GM18873 (cell line): ENCODE data around the gene PRKCZ.

Experiments used
- ATAC-seq: cut with Tn5 transposase; IDR thresholded peaks from one replicate; pipeline ENCODE4 v1.9.1; 2021; ENCODE audit warnings: mild to moderate bottlenecking, moderate library complexity, moderate number of reproducible peaks; ENCODE audit not compliant: unreplicated experiment, low FRiP score

The PRKCZ gene

DNA sequence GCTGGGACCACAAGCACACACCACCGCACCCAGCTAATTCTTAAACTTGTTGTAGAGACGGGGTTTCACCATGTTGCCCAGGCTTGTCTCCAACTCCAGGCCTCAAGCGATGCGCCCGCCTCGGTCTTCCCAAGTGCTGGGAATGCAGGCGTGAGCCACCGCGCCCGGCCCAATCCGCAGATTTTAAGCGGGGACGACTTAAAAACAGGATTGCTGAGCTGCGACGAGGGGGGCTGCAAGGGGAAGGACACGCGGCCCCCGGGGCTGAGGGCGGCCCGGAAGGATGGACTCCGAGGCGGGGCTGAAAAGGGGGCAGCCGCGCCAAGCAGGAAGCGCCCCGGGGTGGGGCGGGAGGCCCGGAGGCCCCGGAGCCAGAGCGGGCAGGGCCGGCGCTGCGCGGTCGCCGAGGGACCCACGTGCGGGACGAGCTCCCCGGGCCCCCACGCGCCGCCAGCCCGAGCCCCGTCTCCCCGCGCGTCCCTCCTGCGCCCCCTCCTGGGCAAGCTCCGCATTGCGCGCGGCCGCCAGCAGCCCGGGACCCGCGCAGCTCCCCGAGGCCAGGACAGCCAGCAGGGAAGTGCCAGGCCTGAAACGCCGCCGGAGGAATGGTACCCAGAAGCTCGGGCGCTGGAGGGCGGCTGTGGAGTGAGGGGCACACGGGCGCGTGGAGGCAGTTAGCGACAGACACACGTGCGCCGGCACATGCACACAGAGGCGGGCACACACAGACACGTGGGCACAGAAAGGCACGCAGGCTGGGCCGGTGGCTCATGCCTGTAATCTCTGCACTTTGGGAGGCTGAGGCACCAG lies 5.5 kb upstream of the PRKCZ start:
- no peak for ATAC-seq

DNA sequence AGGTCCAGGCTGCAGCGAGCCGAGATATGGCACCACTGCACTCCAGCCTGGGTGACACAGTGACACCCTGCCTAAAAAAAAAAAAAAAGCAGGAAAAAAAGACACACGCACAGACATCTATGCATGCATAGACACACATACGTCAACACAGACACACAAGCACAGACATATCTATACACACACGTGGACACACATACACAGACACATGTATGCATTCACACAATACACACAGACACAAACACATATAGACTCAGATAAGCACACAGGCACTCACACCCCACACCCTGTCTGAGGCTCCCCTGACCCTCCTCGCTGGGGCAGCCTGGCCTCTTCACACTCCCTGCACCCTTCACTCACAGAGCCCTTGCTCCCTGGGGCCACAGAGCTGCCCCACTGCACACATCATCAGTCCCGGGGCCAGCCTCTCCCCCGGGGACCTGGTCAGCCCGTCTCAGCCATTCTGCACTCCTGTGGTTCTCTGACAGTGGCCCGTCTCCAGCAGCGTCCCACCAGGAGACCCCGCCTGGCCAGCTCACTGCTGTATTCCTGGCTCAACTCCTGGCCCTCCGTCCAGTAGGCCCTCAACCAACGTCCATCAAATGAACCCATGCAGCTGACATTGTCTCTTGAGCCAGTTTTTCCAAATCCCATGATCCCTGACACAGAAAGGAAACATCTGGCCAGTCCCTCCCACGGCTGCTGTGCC lies 4.6 kb upstream of the PRKCZ start:
- no peak for ATAC-seq

GRCh38 chr1:2046174-2046917 lies 3.9 kb upstream of the PRKCZ start:
- no peak for ATAC-seq

DNA sequence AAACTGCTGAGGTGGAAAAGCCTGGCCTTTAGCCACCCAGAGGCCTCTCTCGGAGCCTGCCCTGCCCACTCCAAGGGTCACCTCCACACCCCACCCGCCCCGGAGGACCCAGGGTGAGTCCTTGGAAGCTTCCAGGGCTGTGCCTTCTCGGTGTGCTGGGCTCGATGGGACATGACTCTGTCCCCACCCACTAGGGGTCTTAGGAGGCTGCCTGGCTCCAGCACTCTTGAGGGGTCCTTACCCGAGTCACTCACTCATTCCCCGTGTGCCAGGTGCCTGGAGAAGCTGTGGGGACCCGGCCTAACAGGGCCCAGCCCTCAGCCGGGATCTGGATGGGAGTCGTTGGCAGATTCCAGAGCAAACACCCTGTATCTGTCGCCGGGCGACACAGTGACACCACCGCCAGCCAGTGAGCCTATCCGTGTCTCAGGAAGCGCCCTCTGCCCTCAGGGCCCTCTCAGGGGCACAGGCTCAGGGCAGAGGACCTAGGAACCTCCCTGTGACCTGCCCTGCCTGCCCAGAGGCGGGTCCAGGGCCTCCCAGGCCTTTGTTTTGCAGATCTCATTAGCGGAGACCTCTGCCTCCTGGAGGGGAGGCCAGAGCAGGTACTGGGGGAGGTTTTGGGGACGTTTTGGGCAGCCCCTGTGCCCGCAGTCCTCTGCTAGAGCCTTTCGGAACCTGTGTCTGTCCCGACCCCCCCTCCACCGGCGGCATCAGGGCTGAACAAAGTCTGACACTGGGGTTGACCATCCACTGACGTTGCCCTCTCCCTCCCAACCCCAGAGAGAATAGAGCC lies 3.1 kb upstream of the PRKCZ start:
- ATAC-seq, result no peak

DNA sequence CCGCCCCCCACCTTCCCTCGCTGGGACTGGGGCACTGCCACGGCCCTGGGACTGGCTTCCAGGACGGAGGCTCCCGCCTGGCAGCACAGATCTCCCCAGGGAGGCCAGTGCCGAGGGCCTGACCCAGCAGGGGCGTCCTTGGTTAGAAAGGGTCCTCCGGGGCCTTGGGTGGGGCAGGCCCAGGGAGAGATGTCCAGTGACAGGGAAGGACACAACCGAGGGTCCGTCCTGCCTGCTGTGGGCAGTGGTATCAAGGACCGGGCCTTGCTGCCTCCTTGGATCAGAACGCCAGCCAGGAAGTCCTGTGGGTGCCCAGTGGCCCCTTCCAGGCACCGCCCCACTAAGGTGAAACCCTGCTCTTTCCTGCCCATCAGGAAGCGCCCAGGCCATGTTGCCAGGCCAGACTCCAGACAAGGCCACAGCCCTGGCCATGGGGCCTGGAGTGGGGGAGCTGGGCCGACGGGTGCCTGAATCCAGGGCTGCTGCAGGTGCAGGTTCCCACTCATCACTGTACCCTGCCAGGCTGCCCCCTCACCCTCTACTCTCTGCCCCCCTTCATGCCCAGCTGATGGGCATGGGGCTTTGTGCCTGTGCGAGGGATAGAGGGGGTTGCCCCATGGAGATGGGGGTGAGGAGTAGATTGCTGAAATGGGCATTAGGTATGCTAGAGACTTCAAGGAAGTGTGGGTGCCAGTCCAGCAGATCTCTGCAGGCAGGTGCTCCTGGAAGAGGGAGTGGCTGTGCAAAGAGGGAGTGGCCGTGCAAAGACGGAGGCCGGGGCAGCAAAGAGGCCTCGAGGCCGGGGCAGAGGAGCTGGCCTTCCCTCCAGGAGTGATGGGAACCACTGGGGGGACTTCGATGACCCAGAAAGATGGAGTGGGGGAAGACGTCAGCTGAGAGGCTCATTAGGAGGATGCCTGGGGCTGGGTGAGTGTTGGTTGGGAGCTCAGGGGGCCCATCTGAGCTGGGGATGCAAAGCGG lies 2.2 kb upstream of the PRKCZ start:
- no peak for ATAC-seq

DNA sequence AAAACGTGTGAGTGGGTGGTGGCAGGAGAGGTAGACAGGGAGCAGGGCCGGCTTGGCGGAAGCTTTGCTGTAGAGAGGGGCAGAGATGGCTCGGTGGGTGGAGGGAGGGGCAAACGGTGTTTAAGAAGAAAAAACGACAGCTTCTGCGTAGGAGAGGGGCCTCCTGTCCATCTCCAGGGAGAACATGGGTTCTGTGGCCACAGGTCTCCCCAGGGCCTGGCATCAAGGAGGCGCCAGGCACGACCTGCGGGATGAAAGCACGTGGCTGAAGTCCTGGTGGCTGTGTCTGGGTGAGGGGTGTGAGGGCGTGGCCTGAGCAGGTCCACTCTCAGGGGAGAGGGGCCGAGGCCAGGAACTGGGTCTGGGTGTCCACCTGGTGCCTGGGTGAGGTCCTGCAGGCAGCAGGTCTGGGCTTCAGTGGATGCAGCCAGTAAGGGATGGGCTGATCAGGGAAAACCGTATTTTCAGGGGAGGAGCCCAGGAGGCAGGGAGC lies 940 bp upstream of the PRKCZ start:
- ATAC-seq, result no peak

- no peak for ATAC-seq
Measured at GRCh38 chr1:2050461-2050792, 216 bp downstream of the PRKCZ start.

DNA sequence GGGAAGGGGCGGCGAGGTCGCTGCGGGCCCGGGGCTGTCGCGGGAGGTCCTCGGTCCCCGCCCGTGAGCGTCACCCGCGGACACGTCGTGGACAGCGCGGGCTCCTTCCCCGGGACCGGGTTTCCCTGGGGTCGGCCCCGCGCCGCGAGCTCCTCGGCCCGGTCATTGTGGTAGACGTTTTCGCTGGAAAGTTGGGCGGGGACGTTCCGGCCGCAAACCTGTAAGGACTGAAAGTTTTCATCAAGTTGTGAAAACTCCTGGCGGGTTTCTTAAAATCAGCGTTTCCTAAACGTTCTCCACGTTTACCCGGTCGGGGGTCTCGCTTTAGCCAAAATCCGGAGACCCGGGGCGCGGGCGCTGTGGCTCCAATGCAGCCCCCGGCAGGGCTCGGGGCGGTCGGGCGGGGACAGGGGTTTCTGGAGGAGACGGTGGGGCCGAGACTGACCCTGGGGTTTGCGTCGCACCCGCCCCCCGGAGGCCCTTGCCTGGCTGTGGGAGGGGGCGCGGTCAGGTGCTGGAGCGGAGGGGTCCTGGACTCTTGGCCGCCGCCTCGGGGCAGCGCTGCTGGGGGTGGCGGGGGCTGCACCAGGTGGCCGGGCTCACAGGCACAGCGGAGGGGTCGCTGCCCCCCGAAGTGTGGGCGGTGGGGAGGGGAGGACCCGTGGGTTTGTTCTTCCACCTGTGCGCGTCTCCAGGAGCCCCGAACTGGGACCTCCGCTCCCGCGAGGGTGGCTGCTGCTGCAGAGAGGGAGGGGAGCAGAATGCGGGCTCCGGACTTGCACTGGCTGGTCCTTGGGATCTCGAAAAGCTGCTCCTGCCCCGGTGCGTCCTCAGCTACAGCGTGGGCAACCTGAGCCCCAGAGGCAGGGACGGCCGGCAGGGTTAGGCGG lies 827 bp downstream of the PRKCZ start:
- no peak for ATAC-seq

GRCh38 chr1:2052054-2052679 lies 2.0 kb downstream of the PRKCZ start:
- no peak for ATAC-seq

GRCh38 chr1:2052756-2053155 lies 2.5 kb downstream of the PRKCZ start:
- ATAC-seq, result no peak

GRCh38 chr1:2053217-2053616 lies 3.0 kb downstream of the PRKCZ start:
- no peak for ATAC-seq

DNA sequence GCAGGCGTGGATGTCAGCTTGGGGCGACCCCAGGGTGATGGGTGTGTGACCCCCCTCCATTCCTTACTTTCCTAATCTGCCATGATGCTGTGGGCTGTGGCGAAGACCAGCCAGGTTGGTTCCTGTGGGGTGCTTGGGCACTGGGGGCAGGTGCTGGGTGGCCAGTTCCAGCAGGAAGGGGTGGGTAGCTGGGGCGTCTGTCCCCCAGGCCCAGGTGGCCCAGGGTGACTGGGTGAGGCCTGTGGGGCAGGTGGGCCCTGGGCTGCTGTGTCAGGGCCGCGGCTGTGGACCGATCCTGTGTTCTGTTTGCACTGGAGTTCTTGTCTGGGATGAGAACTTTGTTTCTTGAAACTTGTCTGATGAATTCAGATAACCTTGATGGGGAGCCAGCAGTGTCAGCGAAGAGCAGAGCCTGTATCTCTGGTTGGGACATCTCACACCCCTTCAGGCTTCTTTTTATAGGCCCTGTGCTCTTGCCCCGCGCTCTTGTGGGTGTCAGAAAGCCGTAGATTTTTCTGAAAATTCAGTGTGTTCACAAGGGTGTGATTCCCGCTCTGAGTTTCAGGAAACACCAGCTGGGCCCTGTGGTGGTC lies 3.7 kb downstream of the PRKCZ start:
- no peak for ATAC-seq

DNA sequence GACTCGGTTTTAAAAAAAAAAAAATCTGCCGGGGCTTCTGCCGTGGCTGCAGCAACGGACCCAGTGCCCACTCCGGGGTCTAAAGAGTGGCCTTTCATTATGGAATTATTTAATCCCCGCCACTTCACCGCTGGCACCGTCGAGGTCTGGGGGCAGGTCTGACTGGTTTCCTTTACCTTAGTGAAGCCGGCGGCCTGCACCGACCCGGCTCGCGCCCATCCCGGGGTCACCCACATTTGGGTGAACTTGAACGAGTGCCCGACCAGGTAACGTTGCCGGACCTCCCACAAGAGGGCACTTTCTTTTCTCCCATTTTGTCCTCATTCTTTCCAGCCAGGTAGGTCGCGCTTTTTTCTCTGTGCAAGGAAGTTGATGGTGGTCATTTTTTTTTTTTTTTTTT lies 4.3 kb downstream of the PRKCZ start:
- ATAC-seq, result no peak

DNA sequence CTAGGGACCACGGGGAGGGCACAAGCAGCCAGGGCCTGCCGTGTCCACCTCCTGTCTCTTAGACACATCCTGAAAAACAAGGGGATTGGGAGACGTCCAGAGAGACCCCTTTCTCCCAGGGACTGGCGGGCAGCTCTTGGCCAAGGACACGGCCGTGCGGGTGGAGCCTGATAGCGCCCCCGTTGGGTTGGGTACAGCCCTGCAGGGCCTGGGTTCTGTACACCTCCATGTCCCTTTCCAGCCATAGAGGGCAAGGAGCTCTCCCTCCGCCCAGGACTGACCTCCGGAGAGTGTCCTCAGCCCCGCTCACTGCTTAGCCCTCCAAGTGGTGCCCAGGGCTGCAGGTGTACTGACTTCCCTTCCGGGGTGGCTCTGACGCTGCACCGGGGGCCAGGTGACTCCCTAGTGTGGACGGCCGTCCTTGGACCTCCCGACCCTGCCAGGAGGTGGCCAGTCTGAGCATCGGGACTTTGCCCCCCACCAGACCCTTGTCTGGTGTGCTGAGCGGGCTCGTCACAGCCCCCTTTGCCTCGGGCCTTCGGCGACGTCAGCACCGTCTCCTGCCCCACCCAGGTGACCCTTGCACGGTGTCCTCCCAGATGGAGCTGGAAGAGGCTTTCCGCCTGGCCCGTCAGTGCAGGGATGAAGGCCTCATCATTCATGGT lies 5.8 kb downstream of the PRKCZ start:
- ATAC-seq, result no peak

- ATAC-seq, result no peak
Measured at GRCh38 chr1:2056955-2057590, 6.9 kb downstream of the PRKCZ start.

GRCh38 chr1:2059290-2059953 lies 9.2 kb downstream of the PRKCZ start:
- no peak for ATAC-seq
